HG02678 (cell line): ENCODE data around the gene SEMA4C.

Experiments used
- ATAC-seq: cut with Tn5 transposase; IDR thresholded peaks from one replicate; pipeline ENCODE4 v1.9.1; 2021; ENCODE audit warnings: mild to moderate bottlenecking, moderate library complexity; ENCODE audit not compliant: unreplicated experiment

Gene SEMA4C

DNA sequence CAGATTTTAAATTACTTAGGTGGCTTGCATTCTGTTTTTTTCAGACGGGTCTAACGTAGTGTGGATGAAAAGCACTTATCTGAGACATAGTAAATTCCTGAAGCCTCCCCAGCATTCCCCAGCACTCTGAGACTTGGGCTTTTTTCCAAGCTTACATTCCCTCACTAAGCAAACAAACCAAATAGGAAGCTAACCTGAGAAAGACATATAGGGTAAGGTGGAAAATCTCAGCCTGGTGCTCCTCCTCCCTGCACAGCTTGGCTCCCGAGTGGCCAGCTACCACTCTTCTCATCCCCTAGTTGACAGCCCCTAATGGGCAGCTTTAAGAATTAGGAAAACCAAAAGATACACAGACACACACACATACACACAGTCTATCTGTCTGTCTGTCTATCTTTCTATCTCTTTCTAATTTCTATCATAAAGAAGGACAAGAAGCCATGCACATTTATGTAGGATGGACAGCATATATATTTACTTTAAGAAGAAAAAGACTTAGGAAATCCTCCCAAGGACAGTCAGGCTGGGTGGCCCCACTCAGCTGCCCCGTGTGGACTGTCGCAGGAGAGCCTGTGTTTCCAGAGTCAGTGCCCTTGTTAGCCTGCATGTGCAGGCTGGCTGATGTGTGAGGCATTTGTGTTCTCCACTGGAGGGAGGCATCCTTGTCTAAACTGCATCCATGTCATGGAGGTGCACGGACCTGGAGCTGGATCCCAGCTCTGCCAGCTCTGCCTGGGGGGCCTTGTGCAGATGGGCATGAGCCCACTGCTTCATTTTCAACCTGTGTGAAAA, 45.6 kb downstream of the SEMA4C start:
- no peak for ATAC-seq

DNA sequence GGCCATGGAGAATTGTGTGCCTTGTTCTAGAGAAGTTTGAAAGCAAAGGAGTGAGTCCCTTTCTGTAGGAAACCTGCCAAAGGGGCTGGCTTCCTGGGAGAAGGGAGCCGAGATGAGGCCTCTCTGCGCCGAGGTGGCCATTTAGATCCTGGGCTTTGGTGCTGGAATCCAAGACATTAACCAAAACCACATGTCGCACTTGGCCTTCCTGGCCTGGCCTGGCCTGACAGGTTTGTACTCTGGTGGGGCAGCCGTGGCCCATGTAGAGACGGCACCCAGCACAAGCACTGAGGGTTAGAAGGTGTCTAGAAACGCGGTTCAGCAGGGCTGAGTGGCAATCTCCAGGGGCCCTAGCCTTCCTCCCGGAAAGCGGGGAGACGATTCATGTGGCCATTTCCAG, 46.7 kb downstream of the SEMA4C start:
- ATAC-seq, result no peak

DNA sequence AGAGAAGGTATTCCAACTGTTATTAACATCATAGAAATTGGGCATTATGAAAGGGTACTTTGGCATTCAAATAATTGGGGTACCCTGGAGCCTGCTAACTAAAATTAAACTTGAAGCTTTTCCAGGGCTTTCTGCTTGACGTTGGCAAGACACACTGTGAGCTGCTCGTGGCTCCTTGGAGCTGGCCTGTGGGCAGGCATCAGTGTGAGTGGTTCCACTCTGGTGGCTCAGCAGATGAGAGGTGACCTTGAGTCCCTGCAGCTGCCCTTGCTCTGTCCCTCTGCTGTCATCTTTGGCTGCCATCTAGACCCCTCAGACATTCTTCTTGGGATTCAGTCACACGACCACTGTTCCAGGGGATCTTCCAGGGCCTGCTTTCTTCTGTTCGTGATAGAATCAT, 47.1 kb downstream of the SEMA4C start:
- no peak for ATAC-seq

DNA sequence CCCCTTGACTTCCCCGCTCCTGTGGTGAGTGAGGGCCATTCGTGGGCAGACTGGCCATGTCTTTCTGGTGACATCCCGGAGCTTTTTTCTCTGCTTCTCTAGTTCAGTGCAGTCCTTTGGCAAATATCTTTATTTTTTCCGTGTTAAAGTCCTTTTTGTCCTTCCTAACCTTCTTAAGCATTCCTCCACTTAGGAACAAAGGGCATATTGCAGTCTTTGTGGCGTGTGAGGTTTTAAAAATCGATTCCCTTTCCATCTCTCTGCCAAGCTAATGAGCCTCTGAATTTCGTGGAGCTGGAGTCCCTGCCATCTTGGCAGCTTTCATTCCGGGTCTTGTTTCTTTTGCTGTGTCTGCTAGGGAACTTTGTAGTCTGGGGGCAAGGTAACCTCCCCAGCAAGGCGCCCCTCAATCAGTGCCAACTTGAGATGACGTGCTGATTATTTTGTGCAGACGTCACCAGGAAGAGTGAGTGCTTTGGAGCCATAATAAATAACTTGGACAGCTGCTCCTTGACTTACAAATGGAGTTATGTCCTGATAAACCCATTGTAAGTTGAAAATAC, 48.7 kb downstream of the SEMA4C start:
- ATAC-seq, result no peak

DNA sequence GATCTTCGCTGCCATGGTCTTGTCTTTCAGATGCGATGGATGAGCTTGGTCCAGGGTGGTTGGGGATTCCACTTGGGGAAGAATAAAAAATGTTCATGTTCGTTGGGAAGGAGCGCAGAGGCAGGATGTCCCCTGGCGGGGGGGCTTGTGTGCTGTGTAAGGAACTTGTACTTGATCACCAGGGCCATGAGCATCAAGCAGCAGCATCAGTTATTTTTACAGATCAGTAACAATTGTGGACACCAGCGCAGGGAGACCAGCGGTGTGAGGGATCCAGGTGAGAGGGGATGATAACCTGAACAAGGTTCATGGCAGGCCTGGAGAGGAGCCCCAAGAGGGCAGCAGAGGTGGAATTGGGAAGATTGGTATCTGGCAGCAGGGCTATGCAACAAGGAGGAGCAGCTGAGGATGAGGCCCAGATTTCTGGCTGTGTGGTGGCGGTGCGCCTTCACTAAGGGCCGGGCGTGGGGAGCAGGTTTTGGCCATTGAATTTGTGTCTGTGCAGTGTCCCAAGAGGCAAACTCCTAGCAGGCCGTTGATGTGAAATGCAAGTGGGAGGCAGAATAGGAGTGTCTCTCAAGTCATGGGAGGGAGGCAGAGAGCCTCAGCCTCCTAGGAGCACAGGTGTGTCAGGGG, 49.9 kb downstream of the SEMA4C start:
- ATAC-seq, result no peak

DNA sequence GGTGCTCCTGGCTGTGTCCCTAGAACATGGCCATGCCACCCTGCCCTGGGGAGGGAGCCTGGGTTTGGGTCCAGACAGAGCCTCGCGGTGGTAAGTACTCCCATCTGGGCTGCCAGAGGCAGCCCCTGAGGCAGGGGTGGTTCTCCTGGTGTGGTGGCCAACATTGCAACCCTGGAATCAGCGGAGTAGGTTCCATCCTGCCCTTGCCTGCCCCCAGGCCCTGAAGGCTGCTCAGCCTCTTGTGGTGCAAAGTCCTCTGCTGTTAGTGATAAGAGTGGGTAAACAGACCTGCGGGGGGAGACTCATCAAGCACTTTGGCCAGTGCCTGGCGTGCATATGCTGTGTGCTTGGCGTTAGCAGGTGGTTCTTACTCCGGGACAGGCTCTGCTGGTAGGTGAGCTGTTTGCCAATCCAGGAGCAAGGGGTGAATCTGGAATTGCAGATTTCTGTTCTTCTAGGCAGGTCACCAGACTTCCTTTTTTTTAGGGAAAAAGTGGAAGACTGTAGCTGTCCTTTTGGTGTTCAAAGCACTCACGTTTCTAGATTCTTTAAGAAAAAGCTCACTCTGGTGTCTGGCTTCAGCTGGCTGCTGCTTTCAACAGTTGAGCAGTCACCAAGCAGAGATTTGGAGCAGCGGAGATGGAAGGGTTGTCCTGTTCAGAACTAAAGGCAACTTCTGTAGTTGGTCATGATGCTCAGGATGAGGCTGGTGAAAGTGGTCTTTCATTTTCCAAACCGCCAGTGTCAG, 50.6 kb downstream of the SEMA4C start:
- no peak for ATAC-seq

DNA sequence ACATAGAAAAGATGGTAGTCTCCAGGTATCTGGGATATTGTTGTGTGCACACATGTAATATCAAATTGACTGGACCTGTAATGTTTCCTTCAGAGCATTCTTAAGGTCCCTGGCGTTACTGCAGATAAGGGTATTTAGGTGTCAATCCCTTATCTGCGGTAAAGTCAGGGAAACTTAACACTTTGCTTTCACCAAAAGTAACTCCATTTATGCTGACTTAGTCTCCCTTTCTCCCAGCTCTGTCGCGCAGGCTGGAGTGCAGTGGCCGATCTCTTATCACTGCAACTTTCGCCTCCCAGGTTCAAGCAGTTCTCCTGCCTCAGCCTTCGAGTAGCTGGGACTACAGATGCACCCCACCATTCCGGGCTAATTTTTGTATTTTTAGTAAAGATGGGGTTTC, 52.0 kb downstream of the SEMA4C start:
- ATAC-seq, result no peak

DNA sequence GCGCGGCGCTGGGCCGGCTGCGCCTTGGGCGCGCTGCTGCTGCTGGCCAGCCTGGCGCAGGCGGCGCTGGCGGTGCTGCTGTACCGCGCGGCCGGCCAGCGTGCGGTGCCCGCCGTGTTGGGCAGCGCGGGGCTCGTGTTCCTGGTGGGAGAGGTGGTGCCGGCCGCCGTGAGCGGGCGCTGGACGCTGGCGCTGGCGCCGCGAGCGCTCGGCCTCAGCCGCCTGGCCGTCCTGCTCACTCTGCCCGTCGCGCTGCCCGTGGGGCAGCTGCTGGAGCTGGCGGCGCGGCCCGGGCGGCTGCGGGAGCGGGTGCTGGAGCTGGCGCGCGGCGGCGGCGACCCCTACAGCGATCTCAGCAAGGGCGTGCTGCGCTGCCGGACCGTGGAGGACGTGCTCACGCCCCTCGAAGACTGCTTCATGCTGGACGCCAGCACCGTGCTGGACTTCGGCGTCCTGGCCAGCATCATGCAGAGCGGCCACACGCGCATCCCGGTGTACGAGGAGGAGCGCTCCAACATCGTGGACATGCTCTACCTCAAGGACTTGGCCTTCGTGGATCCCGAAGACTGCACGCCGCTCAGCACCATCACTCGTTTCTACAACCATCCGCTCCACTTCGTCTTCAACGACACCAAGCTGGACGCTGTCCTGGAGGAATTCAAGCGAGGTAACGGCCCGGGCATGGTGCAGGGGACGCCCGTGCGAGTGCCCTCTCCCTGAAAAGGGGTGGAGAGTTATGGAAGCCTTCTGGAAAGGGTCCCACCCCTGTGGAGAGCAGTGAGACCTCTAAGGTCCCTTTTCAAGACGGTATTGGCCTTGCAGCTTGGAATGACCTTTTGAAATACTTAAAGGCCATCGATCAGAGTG, 52.8 kb downstream of the SEMA4C start:
- ATAC-seq, result no peak

DNA sequence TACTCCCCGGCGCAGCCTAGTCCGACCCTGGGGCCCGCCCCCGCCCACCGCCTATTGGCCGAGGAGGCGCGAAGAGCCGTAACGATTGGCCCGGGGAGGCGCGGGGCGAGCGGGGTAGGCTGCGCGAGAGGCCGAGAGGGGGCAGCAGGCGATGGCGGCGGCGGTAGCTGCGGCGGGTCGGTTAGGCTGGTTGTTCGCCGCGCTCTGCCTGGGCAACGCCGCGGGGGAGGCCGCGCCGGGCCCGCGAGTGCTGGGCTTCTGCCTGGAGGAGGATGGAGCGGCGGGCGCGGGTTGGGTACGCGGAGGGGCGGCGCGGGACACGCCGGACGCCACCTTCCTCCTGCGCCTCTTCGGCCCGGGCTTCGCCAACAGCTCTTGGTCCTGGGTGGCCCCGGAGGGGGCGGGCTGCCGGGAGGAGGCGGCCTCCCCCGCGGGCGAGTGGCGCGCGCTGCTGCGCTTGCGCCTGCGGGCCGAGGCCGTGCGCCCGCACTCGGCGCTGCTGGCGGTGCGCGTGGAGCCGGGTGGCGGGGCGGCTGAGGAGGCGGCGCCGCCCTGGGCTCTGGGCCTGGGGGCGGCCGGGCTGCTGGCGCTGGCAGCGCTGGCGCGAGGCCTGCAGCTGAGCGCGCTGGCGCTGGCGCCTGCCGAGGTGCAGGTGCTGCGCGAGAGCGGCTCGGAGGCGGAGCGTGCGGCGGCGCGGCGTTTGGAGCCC, 53.6 kb downstream of the SEMA4C start, which contains the start of gene CNNM3:
Gene CNNM3 (plus strand): TSS at position 142 of the 709 bp plus-strand sequence. CDS start 10 bp downstream, at position 152.
- ATAC-seq, result peak; percentile 87

DNA sequence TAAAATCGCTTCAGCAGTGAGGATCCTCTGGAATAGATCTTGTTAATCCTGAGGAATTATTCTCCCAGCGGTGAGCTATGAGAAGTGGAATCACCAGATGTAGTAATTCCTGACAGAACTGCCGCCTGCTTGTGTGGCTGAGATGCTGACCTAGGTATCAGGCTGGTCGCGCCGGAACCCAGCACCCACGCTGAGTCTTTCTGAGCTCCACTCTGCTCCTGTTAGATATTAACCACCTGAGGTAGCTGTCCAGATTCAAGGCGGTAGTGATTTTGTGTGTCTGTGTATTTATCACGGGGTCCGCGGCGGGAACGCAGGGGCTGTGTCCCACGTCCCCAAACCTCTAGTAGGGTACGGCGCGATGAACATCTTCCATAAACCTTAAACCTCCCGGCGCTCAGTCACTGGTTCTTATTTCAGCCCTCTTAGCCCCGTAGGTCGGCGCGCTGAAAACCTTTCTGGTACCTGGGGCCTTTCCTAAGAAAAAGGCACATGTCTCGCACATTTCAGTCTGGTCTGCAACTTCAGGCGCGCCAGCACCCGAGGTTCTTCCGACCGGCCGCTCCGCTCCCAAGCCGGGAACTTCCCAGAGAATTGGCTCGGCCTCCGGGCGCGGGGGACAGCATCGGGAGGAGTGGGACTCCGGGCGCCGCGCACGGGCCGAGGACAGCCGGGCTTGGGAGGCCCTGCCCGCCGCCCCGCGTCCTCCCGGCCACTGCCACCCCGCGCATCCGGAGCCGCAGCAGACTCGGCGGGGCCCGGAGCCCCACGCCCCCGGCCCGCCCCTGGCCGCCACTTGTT, 54.4 kb downstream of the SEMA4C start:
- ATAC-seq, result no peak

DNA sequence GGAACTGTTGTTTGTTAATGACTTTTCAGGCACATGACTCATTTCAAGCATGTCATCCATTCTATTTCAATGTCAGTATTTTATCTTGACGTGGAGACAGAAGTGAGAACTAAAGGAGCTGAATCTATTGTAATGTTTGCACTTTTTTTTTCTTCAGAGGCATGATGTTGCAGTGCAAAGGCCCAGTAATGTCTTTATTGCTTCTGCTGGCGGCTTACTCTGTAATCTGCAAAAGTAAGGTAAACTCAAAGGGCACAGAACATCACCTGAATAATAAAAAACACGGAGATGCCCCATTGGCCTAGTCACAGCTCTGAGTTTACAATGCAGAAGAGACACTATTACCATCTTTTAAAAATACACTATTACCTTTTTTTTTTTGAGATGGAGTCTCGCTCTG, 56.2 kb downstream of the SEMA4C start:
- ATAC-seq, result no peak

DNA sequence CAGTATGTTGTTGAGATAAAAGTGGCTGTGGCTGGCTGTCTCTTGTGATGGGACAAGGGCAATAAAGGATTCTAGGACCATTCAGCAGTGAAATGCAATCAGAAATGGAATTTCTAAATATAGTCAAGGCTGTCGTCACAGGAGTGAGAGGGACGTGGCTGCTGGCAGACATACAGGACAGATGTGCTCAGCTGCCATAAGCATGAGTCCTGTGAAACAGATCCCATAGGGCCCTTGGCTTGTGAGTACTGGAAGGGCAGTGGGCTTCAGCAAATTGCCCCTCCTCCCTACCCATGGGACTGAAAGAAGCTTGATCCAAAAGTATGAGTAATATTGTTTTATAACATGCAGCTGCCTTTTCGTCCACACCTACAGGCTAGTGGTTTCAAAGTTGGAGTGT, 58.0 kb downstream of the SEMA4C start:
- ATAC-seq, result no peak

DNA sequence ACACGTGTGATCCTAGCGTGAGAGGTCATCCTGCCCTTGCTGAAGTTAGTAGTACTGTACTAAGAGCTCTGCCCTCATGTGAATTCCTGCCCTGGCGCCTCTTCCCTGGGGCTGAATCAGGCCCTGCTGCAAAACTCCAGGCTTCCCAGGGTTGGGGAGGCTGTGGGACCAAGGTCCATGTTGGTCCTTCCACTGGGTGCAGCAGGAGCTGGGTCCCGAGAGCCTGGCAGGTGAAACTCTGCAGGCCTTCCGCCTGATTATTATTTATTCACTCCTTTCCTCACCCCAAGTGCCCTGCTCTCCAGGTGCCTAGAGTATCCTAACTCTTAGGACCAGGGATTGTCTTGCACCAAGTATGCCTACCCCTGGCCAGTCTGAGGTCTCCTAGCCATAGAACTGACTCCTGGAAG, 59.1 kb downstream of the SEMA4C start:
- no peak for ATAC-seq

DNA sequence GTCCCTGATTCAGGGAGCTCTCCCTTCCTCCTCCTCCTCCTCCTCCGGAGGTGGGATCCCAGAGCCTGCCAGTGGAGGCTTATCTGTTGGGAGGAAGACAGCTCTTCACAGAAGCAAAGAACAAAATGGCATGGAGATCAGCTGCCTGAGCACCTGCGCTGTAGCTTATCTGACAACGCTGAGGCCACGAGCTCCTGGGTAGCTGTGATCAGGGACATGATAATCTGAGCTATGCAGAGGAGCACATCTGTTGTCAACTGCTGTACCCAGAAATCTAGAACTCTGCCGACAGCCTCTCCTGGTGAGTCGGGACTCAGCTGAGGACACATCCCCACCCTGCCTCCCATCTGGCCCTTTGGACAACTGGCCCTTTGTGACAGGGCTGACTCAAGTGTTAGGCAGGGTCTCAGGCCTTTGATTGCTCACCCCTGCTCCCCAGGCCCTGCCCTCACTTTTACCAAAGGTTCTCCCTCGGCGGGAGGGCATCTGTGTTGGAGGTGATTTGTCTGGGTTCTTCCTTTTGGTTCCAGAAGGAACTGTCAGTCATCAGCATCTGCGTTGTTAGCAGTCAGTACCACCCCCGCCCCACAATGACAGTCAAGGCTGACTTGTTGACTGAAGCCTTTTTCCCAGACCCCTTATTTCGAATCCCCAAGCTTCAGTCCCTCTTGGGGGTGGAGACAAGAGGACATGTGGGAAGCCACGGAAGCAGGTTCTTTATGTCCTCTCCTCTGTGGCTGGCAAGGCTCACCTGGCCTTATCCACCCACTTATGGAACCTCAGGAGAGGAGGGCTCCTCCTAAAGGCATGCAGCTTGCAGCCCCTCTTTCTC, 59.7 kb downstream of the SEMA4C start:
- no peak for ATAC-seq
